WTC11 (cell line): ENCODE measurements around the gene PHYHIPL. TPM values are rescaled to one million over a fixed set of nuclear protein-coding genes. Genes with fewer than 3 reads are reported as not detected.

Experiments
- ATAC-seq: fragments of 200-7000 bp; cut with Tn5 transposase; 2 replicates; pipeline ENCODE4 v1.10.0; 2021; ENCODE audit warnings: mild to moderate bottlenecking, moderate library complexity
- CTCF ChIA-PET: fragments of 300-600 bp; sonication (Branson Sonifier 250); formaldehyde crosslinking; loops from one replicate; lab custom pipeline; 2021; ENCODE audit warnings: antibody characterized with exemption; lab: Charles Lee
- POLR2A ChIA-PET: fragments of 350-600 bp; sonication (Branson Sonifier 250); formaldehyde crosslinking; loops from one replicate; lab custom pipeline; 2021; ENCODE audit warnings: antibody characterized with exemption; lab: Charles Lee
- DNase-seq: peaks from one replicate; pipeline ENCODE4 v3.0.0; 2021; ENCODE audit warnings: low spot score
- H3K27ac Mint-ChIP-seq: 2 replicates; pipeline ENCODE4 v1.8.0; 2021; ENCODE audit warnings: mixed read lengths
- H3K27me3 Mint-ChIP-seq: 2 replicates; pipeline ENCODE4 v1.8.0; 2021; ENCODE audit warnings: low read depth, mild to moderate bottlenecking, moderate library complexity, mixed read lengths
- H3K36me3 Mint-ChIP-seq: 2 replicates; pipeline ENCODE4 v1.8.0; 2021; ENCODE audit warnings: mixed read lengths
- H3K4me1 Mint-ChIP-seq: 2 replicates; pipeline ENCODE4 v1.8.0; 2022; ENCODE audit warnings: mixed read lengths
- H3K4me3 Mint-ChIP-seq: 2 replicates; pipeline ENCODE4 v1.8.0; 2021; ENCODE audit warnings: mild to moderate bottlenecking, moderate library complexity, mixed read lengths
- H3K9me3 Mint-ChIP-seq: 2 replicates; pipeline ENCODE4 v1.8.0; 2021; ENCODE audit warnings: mixed read lengths
- CREB1 ChIP-seq: sonication (generic); formaldehyde crosslinking; IDR thresholded peaks from 2 replicates; pipeline ENCODE4 v1.8.0; 2023; ENCODE audit warnings: mild to moderate bottlenecking, missing genetic modification reagents
- CREM ChIP-seq: sonication (generic); formaldehyde crosslinking; IDR thresholded peaks from 2 replicates; pipeline ENCODE4 v1.8.1; 2022; ENCODE audit warnings: mild to moderate bottlenecking, missing genetic modification reagents, moderate library complexity
- ESRRA ChIP-seq: sonication (generic); formaldehyde crosslinking; IDR thresholded peaks from 2 replicates; pipeline ENCODE4 v1.8.1; 2022; ENCODE audit warnings: mild to moderate bottlenecking, missing genetic modification reagents, borderline replicate concordance
- FOXK1 ChIP-seq: sonication (generic); formaldehyde crosslinking; IDR thresholded peaks from 2 replicates; pipeline ENCODE4 v1.8.0; 2022; ENCODE audit warnings: mild to moderate bottlenecking, moderate library complexity, missing genetic modification reagents
- FOXP1 ChIP-seq: sonication (generic); formaldehyde crosslinking; IDR thresholded peaks from 2 replicates; pipeline ENCODE4 v1.8.0; 2022; ENCODE audit warnings: missing genetic modification reagents, mild to moderate bottlenecking, moderate library complexity, borderline replicate concordance
- FOXP4 ChIP-seq: sonication (generic); formaldehyde crosslinking; IDR thresholded peaks from 2 replicates; pipeline ENCODE4 v1.8.0; 2022; ENCODE audit warnings: mild to moderate bottlenecking, missing genetic modification reagents
- GABPB1 ChIP-seq: sonication (generic); formaldehyde crosslinking; IDR thresholded peaks from 2 replicates; pipeline ENCODE4 v1.8.1; 2023; ENCODE audit warnings: mild to moderate bottlenecking, missing genetic modification reagents
- GRHL2 ChIP-seq: fragments of 250-450 bp; sonication (Bioruptor Pico); IDR thresholded peaks from 2 replicates; pipeline ENCODE4 v1.8.0; 2022; ENCODE audit warnings: mild to moderate bottlenecking, moderate library complexity; ENCODE audit not compliant: insufficient replicate concordance, severe bottlenecking
- IRF1 ChIP-seq: sonication (generic); formaldehyde crosslinking; IDR thresholded peaks from 2 replicates; pipeline ENCODE4 v1.8.0; 2023; ENCODE audit warnings: missing genetic modification reagents
- KAT7 ChIP-seq: sonication (generic); formaldehyde crosslinking; IDR thresholded peaks from 2 replicates; pipeline ENCODE4 v1.8.1; 2023; ENCODE audit warnings: missing genetic modification reagents, mild to moderate bottlenecking, borderline replicate concordance
- MXD4 ChIP-seq: fragments of 250-450 bp; sonication (Bioruptor Pico); IDR thresholded peaks from 2 replicates; pipeline ENCODE4 v1.8.0; 2021; ENCODE audit warnings: mild to moderate bottlenecking, moderate library complexity, borderline replicate concordance
- PREB ChIP-seq: sonication (generic); formaldehyde crosslinking; IDR thresholded peaks from 2 replicates; pipeline ENCODE4 v1.8.1; 2022; ENCODE audit warnings: mild to moderate bottlenecking, missing genetic modification reagents, moderate library complexity, borderline replicate concordance
- SP1 ChIP-seq: sonication (generic); formaldehyde crosslinking; conservative IDR thresholded peaks from 2 replicates; pipeline ENCODE4 v1.8.1; 2022; ENCODE audit warnings: missing genetic modification reagents
- TEAD1 ChIP-seq: sonication (generic); formaldehyde crosslinking; IDR thresholded peaks from 2 replicates; pipeline ENCODE4 v1.8.0; 2022; ENCODE audit warnings: mild to moderate bottlenecking, missing genetic modification reagents
- TP53 ChIP-seq: sonication (generic); formaldehyde crosslinking; IDR thresholded peaks from 2 replicates; pipeline ENCODE4 v1.8.1; 2023; ENCODE audit warnings: mild to moderate bottlenecking, missing genetic modification reagents
- ZNF121 ChIP-seq: sonication (generic); formaldehyde crosslinking; IDR thresholded peaks from 2 replicates; pipeline ENCODE4 v1.8.0; 2023; ENCODE audit warnings: missing genetic modification reagents
- ZNF281 ChIP-seq: sonication (generic); formaldehyde crosslinking; IDR thresholded peaks from 2 replicates; pipeline ENCODE4 v1.8.0; 2023; ENCODE audit warnings: mild to moderate bottlenecking, missing genetic modification reagents
- ZNF416 ChIP-seq: fragments of 250-450 bp; sonication (Bioruptor Pico); IDR thresholded peaks from 2 replicates; pipeline ENCODE4 v1.9.0; 2021; ENCODE audit warnings: mild to moderate bottlenecking, inconsistent platforms
- total RNA-seq: library from RNA; stranded (reverse); gene quantifications from 3 replicates; pipeline ENCODE4 v1.2.3, GENCODE V29; 2021
- TF ChIP-seq, protein P1 (sequence below): sonication (generic); formaldehyde crosslinking; IDR thresholded peaks from 2 replicates; pipeline ENCODE4 v1.8.1; 2023; ENCODE audit warnings: mild to moderate bottlenecking, missing genetic modification reagents

The PHYHIPL gene
- total RNA-seq, 1 experiment from 2014 or later = 0.13 TPM

GRCh38 chr10:59227136-59227673, 50.8 kb downstream of the PHYHIPL start (continued):
- TF ChIP-seq ZNF121 = no peak
- no peak for TF ChIP-seq SP1
- no peak for TF ChIP-seq PREB (CRISPR knock-in tag)

- Mint-ChIP-seq H3K27me3 (no peaks in the 10 kb centered on the region), H3K4me1 (no peaks in the 10 kb centered on the region), H3K4me3 (no peak overlapping the region), H3K9me3 (no peaks in the 10 kb centered on the region), H3K36me3 (no peaks in the 10 kb centered on the region), H3K27ac (no peak overlapping the region)
- ChIA-PET POLR2A (no interaction called here), CTCF (interaction anchor here (0.6 kb wide), 1 partner anchor 11 kb away, joined by 3 read pairs; no protein-coding TSS in a partner anchor)
- ATAC-seq = no peak
- TF ChIP-seq CREB1 (CRISPR knock-in tag) (no peak), MXD4 (no peak), FOXK1 (no peak), IRF1 (CRISPR knock-in tag) (no peak), ZNF416 (no peak), FOXP4 (CRISPR knock-in tag) (no peak), FOXP1 (CRISPR knock-in tag) (no peak), SP1 (no peak), CREM (CRISPR knock-in tag) (no peak), KAT7 (CRISPR knock-in tag) (no peak), TEAD1 (CRISPR knock-in tag) (no peak), TP53 (CRISPR knock-in tag) (no peak), ESRRA (no peak), GRHL2 (no peak), GABPB1 (no peak), ZNF281 (CRISPR knock-in tag) (no peak)
- TF ChIP-seq, protein P1, sequence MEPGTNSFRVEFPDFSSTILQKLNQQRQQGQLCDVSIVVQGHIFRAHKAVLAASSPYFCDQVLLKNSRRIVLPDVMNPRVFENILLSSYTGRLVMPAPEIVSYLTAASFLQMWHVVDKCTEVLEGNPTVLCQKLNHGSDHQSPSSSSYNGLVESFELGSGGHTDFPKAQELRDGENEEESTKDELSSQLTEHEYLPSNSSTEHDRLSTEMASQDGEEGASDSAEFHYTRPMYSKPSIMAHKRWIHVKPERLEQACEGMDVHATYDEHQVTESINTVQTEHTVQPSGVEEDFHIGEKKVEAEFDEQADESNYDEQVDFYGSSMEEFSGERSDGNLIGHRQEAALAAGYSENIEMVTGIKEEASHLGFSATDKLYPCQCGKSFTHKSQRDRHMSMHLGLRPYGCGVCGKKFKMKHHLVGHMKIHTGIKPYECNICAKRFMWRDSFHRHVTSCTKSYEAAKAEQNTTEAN (CRISPR knock-in tag) = no peak
- DNase-seq = no peak
Measured at GRCh38 chr10:59229441-59229840, 53.0 kb downstream of the PHYHIPL start.
